ENCODE measurements around the gene FOXC1.

The FOXC1 gene

GRCh38 chr6:1584146-1584545, 25.6 kb upstream of the FOXC1 start:
- no peak for DNase-seq (ENCODE audit: low read depth in 2 of 2, low spot score in 1 of 2)

GRCh38 chr6:1584996-1585668, 24.6 kb upstream of the FOXC1 start:
- no peak for DNase-seq (ENCODE audit: low read depth in 2 of 2, low spot score in 1 of 2)

GRCh38 chr6:1585669-1586049, 24.1 kb upstream of the FOXC1 start:
- DNase-seq (ENCODE audit: low read depth in 2 of 2, low spot score in 1 of 2) = no peak

GRCh38 chr6:1586256-1586655, 23.5 kb upstream of the FOXC1 start:
- no peak for DNase-seq (ENCODE audit: low read depth in 2 of 2, low spot score in 1 of 2)

GRCh38 chr6:1586861-1587450, 22.8 kb upstream of the FOXC1 start:
- DNase-seq (ENCODE audit: low read depth in 2 of 2, low spot score in 1 of 2) = no peak

GRCh38 chr6:1587546-1587945, 22.2 kb upstream of the FOXC1 start:
- DNase-seq (ENCODE audit: low read depth in 2 of 2, low spot score in 1 of 2) = no peak

- DNase-seq (ENCODE audit: low read depth in 2 of 2, low spot score in 1 of 2) = no peak
Observed at GRCh38 chr6:1587977-1588376, 21.7 kb upstream of the FOXC1 start.

GRCh38 chr6:1589208-1589607, 20.5 kb upstream of the FOXC1 start:
- no peak for DNase-seq (ENCODE audit: low read depth in 2 of 2, low spot score in 1 of 2)

- no peak for DNase-seq (ENCODE audit: low read depth in 2 of 2, low spot score in 1 of 2)
Observed at GRCh38 chr6:1590580-1590979, 19.1 kb upstream of the FOXC1 start.

- DNase-seq (ENCODE audit: low read depth in 2 of 2, low spot score in 1 of 2) = no peak
Observed at GRCh38 chr6:1591243-1591642, 18.5 kb upstream of the FOXC1 start.

- no peak for DNase-seq (ENCODE audit: low read depth in 2 of 2, low spot score in 1 of 2)
Observed at GRCh38 chr6:1591926-1592325, 17.8 kb upstream of the FOXC1 start.

- DNase-seq (ENCODE audit: low read depth in 2 of 2, low spot score in 1 of 2) = no peak
Observed at GRCh38 chr6:1592852-1593251, 16.9 kb upstream of the FOXC1 start.

GRCh38 chr6:1593286-1593957, 16.3 kb upstream of the FOXC1 start:
- DNase-seq (ENCODE audit: low read depth in 2 of 2, low spot score in 1 of 2) = no peak

GRCh38 chr6:1593958-1594314, 15.8 kb upstream of the FOXC1 start:
- DNase-seq (ENCODE audit: low read depth in 2 of 2, low spot score in 1 of 2) = no peak

- DNase-seq (ENCODE audit: low read depth in 2 of 2, low spot score in 1 of 2) = no peak
Observed at GRCh38 chr6:1594445-1595200, 15.1 kb upstream of the FOXC1 start.

GRCh38 chr6:1595271-1596087, 14.2 kb upstream of the FOXC1 start:
- DNase-seq (ENCODE audit: low read depth in 2 of 2, low spot score in 1 of 2) = no peak

- peak; percentile 28 to 41 for DNase-seq (ENCODE audit: low read depth in 2 of 2, low spot score in 1 of 2)
Observed at GRCh38 chr6:1596088-1596852, 13.4 kb upstream of the FOXC1 start.

- DNase-seq (ENCODE audit: low read depth in 2 of 2, low spot score in 1 of 2) = no peak
Observed at GRCh38 chr6:1597121-1597744, 12.5 kb upstream of the FOXC1 start.

- DNase-seq (ENCODE audit: low read depth in 2 of 2, low spot score in 1 of 2) = no peak
Observed at GRCh38 chr6:1597924-1598323, 11.8 kb upstream of the FOXC1 start.

GRCh38 chr6:1598433-1598832, 11.3 kb upstream of the FOXC1 start:
- no peak for DNase-seq (ENCODE audit: low read depth in 2 of 2, low spot score in 1 of 2)
